ENCODE data around the gene PRR33.

GRCh38 chr11:1906611-1907423 lies 15.1 kb upstream of the PRR33 start:
- TF ChIP-seq EZH2 (IDR thresholded peaks at IDR 0.05; ENCODE audit: borderline replicate concordance, low read depth, low read length, severe bottlenecking) (no peak), POLR2AphosphoS5 (IDR thresholded peaks at IDR 0.05; ENCODE audit: insufficient read depth, low read depth, low read length) (no peak), CTCF (IDR thresholded peaks at IDR 0.05; ENCODE audit: extremely low read depth in 1 of 2, insufficient read depth in 1 of 2, low read depth in 1 of 2, low read length in 2 of 2) (no peak)
